Upper lobe of left lung (tissue), 6 donors: ENCODE data around the gene ZNF467. TPM values are rescaled to one million over a fixed set of nuclear protein-coding genes. Genes with fewer than 3 reads are reported as not detected.
A peak's percentile ranks its signal among the peaks of the same experiment; 100 is the strongest.

ENCODE experiments used
- ATAC-seq, 2 donors: fragments of 200-7000 bp; cut with Tn5 transposase; one replicate each; pipeline ENCODE4 v1.9.1; 2022; ENCODE audit warnings: mild to moderate bottlenecking in 2 of 2, moderate library complexity in 2 of 2; ENCODE audit not compliant: low FRiP score in 2 of 2
- DNase-seq, 2 donors: peaks; one replicate each; pipeline ENCODE4 v3.0.0-alpha.2; 2019 to 2020
- H3K27ac ChIP-seq, 4 donors: fragments of 200-600 bp; sonication (generic); one replicate each; pipeline ENCODE4 v1.5.1; 2016 to 2019
- H3K27me3 ChIP-seq, 4 donors: fragments of 200-600 bp; sonication (generic); one replicate each; pipeline ENCODE4 v1.5.1; 2017 to 2019
- H3K36me3 ChIP-seq, 4 donors: fragments of 200-600 bp; sonication (generic); one replicate each; pipeline ENCODE4 v1.5.1; 2016 to 2019
- H3K4me1 ChIP-seq, 4 donors: fragments of 200-600 bp; sonication (generic); one replicate each; pipeline ENCODE4 v1.5.1; 2018 to 2019
- H3K4me3 ChIP-seq, 4 donors: fragments of 200-600 bp; sonication (generic); one replicate each; pipeline ENCODE4 v1.5.1; 2017 to 2019; ENCODE audit warnings: mild to moderate bottlenecking in 2 of 4, moderate library complexity in 1 of 4
- H3K9me3 ChIP-seq, 4 donors: fragments of 200-600 bp; sonication (generic); one replicate each; pipeline ENCODE4 v1.5.1; 2018 to 2019
- EP300 ChIP-seq, 4 donors: sonication (generic); formaldehyde crosslinking; IDR thresholded peaks; one replicate each; pipeline ENCODE4 v1.5.1; 2017; ENCODE audit warnings: antibody characterized with exemption in 4 of 4, control low read depth in 2 of 4
- POLR2A ChIP-seq, 4 donors: fragments of 450-650 bp; IDR thresholded peaks; one replicate each; pipeline ENCODE4 v1.5.1; 2016 to 2017; ENCODE audit warnings: antibody characterized with exemption in 4 of 4, mild to moderate bottlenecking in 2 of 4
- POLR2AphosphoS5 ChIP-seq, 2 donors: sonication (generic); formaldehyde crosslinking; IDR thresholded peaks; one replicate each; pipeline ENCODE4 v1.5.1; 2017; ENCODE audit warnings: antibody characterized with exemption in 2 of 2
- WGBS, 2 donors: methylation state at CpG; one replicate each; pipeline ENCODE4 v1.1.5; 2017 to 2018; 5-methylcytosine and 5-hydroxymethylcytosine counted together
- total RNA-seq, 6 donors: library from RNA; depleted of rRNA in 4 of 6; stranded (reverse); fragments of >200 nt in 4 of 6; gene quantifications; one replicate each; pipeline versions ENCODE4 v1.1.0 to v1.2.1, GENCODE V29; 2016 to 2021
- TF ChIP-seq, protein P1 (sequence below), 6 experiments: fragments of 450-650 bp in 4 of 6; fragments of 200-600 bp in 2 of 6; sonication (generic) in 2 of 6; IDR thresholded peaks; one replicate each; pipeline ENCODE4 v1.5.1; 2016 to 2019; ENCODE audit warnings: antibody characterized with exemption in 6 of 6
- donor health status: DM: no; HTN: no; CAD: no; lungs with moderate emphysema.
- donor health status: DM: no; HTN: yes; CAD: no; lungs with severe emphysema.

Gene ZNF467
- total RNA-seq, 6 donors from 2014 or later, result 8.2 to 41.2 (median 17.4) TPM

- Histone ChIP-seq H3K4me3 (peak overlapping the region in 1 of 4 donors; percentile 10), H3K36me3 (no peaks in the 10 kb centered on the region), H3K27me3 (peaks cover 0 to 12% (median 2%) of the 10 kb centered on the region in 4 donors), H3K27ac (no peak overlapping the region), H3K4me1 (peaks cover 15 to 30% (median 16%) of the 10 kb centered on the region in 4 donors), H3K9me3 (no peaks in the 10 kb centered on the region)
- TF ChIP-seq POLR2AphosphoS5 (IDR thresholded peaks at IDR 0.05), result no peak
- TF ChIP-seq, protein P1, sequence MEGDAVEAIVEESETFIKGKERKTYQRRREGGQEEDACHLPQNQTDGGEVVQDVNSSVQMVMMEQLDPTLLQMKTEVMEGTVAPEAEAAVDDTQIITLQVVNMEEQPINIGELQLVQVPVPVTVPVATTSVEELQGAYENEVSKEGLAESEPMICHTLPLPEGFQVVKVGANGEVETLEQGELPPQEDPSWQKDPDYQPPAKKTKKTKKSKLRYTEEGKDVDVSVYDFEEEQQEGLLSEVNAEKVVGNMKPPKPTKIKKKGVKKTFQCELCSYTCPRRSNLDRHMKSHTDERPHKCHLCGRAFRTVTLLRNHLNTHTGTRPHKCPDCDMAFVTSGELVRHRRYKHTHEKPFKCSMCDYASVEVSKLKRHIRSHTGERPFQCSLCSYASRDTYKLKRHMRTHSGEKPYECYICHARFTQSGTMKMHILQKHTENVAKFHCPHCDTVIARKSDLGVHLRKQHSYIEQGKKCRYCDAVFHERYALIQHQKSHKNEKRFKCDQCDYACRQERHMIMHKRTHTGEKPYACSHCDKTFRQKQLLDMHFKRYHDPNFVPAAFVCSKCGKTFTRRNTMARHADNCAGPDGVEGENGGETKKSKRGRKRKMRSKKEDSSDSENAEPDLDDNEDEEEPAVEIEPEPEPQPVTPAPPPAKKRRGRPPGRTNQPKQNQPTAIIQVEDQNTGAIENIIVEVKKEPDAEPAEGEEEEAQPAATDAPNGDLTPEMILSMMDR (IDR thresholded peaks at IDR 0.05), result peak in 5 of 6 experiments; percentile 26 to 58 (median 52)
- WGBS, 2 donors, result 35 to 55% methylated on average over 14 to 30 of the region's 35 CpGs
- peak in 1 of 2 donors; percentile 4 for ATAC-seq
- peak; percentile 44 to 84 for DNase-seq
Measured at GRCh38 chr7:149787428-149788299, 14.3 kb upstream of the ZNF467 start.

GRCh38 chr7:149785983-149786382 is 12.6 kb upstream of the ZNF467 start:
- Histone ChIP-seq H3K4me3 (no peak overlapping the region), H3K4me1 (peaks cover 15 to 30% (median 16%) of the 10 kb centered on the region in 4 donors), H3K27ac (no peak overlapping the region), H3K36me3 (no peaks in the 10 kb centered on the region), H3K27me3 (peaks cover 0 to 10% (median 2%) of the 10 kb centered on the region in 4 donors), H3K9me3 (no peaks in the 10 kb centered on the region)
- ATAC-seq (no peak), DNase-seq (peak in 1 of 2 donors; percentile 44)
- TF ChIP-seq POLR2AphosphoS5 (IDR thresholded peaks at IDR 0.05) (no peak), EP300 (IDR thresholded peaks at IDR 0.05) (no peak), POLR2A (IDR thresholded peaks at IDR 0.05) (no peak)
- TF ChIP-seq, protein P1 (IDR thresholded peaks at IDR 0.05), result no peak
- WGBS, 2 donors, result 90% methylated on average over 9 of the region's 9 CpGs

DNA sequence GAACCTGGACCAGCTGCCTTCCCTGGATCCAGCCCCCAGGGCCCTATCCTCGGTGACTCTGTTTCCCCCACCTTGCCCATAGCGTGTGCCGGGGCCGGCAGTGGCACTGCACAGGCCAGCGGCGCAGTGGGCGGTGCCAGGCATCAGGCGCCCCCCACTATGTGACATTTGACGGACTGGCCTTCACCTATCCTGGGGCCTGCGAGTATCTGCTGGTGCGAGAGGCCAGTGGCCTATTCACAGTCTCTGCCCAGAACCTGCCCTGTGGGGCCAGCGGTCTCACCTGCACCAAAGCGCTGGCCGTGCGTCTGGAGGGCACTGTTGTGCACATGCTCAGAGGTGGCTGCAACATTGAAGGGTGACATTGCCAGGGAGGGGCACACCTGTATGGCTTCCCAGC is 12.0 kb upstream of the ZNF467 start:
- DNase-seq, result peak in 1 of 2 donors; percentile 72

DNA sequence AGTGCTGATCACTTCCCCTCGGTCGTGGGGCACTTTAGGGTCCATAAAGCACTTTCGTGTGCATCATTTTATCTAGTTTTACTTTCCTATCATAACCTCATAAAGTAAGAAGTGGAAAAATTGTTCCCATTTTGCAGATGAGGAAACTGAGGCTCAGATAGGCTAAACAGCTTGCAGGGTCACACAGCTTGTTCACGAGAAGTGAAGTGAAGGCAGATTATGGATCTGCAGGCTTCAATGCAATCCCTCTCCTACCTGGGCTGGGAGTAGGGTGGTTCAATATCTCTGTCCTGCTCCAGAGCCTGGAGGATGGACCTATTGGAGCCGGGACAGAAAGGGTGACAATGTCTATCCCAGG is 10.8 kb upstream of the ZNF467 start:
- Histone ChIP-seq H3K36me3 (no peaks in the 10 kb centered on the region), H3K4me3 (no peak overlapping the region), H3K27ac (no peak overlapping the region), H3K4me1 (peaks cover 8 to 19% (median 12%) of the 10 kb centered on the region in 4 donors), H3K9me3 (no peaks in the 10 kb centered on the region), H3K27me3 (no peaks in the 10 kb centered on the region)
- DNase-seq (no peak), ATAC-seq (no peak)
- 83 to 97% methylated on average over 5 of the region's 5 CpGs for WGBS, 2 donors
- TF ChIP-seq EP300 (IDR thresholded peaks at IDR 0.05) (no peak), POLR2A (IDR thresholded peaks at IDR 0.05) (no peak), POLR2AphosphoS5 (IDR thresholded peaks at IDR 0.05) (no peak)
- TF ChIP-seq, protein P1 (IDR thresholded peaks at IDR 0.05), result no peak

More for the DNA sequence above, 12.0 kb upstream of the ZNF467 start:
- Histone ChIP-seq H3K36me3 (no peaks in the 10 kb centered on the region), H3K4me3 (no peak overlapping the region), H3K27me3 (peaks cover 0 to 5% (median 1%) of the 10 kb centered on the region in 4 donors), H3K27ac (no peak overlapping the region), H3K9me3 (no peaks in the 10 kb centered on the region), H3K4me1 (peaks cover 13 to 28% (median 15%) of the 10 kb centered on the region in 4 donors)
- TF ChIP-seq POLR2AphosphoS5 (IDR thresholded peaks at IDR 0.05) (no peak), POLR2A (IDR thresholded peaks at IDR 0.05) (no peak), EP300 (IDR thresholded peaks at IDR 0.05) (no peak)
- TF ChIP-seq, protein P1 (IDR thresholded peaks at IDR 0.05), result no peak
- 94 to 100% methylated on average over 3 to 5 of the region's 15 CpGs for WGBS, 2 donors
- no peak for ATAC-seq
